Lower leg skin (tissue), 4 donors: ENCODE measurements around the gene IL18RAP. TPM values are rescaled to one million over a fixed set of nuclear protein-coding genes. Genes with fewer than 3 reads are reported as not detected.

Experiments
- DNase-seq, 2 donors: peaks; one replicate each; pipeline ENCODE4 v3.0.0-alpha.2; 2019; ENCODE audit warnings: low spot score in 2 of 2
- H3K4me3 ChIP-seq: fragments of 200-600 bp; sonication (generic); 2 replicates; pipeline ENCODE4 v1.5.1; 2017; ENCODE audit warnings: mild to moderate bottlenecking, low read depth; ENCODE audit not compliant: poor library complexity, severe bottlenecking
- POLR2A ChIP-seq, 2 donors: fragments of 450-650 bp; IDR thresholded peaks; one replicate each; pipeline ENCODE4 v1.6.1; 2016 to 2017; ENCODE audit warnings: antibody characterized with exemption in 2 of 2, mild to moderate bottlenecking in 1 of 2, moderate library complexity in 1 of 2
- WGBS, 2 donors: methylation state at CpG; one replicate each; pipeline ENCODE4 v1.1.5; 2018; 5-methylcytosine and 5-hydroxymethylcytosine counted together
- intact Hi-C: fragments of 100-400 bp; cut with DNase I; formaldehyde crosslinking; loops from one replicate; pipeline ENCODE4 v1.15.0; 2023; ENCODE audit warnings: low total_unique reads
- total RNA-seq, 4 donors: library from RNA; depleted of rRNA; stranded (reverse); fragments of >200 nt; gene quantifications; one replicate each; pipeline ENCODE4 v1.1.0, GENCODE V29; 2016
- TF ChIP-seq, protein P1 (sequence below), 3 donors: fragments of 450-650 bp; IDR thresholded peaks; one replicate each; pipeline ENCODE4 v1.5.1; 2016; ENCODE audit warnings: antibody characterized with exemption in 3 of 3, mild to moderate bottlenecking in 3 of 3, moderate library complexity in 2 of 3

The IL18RAP gene, protein sequence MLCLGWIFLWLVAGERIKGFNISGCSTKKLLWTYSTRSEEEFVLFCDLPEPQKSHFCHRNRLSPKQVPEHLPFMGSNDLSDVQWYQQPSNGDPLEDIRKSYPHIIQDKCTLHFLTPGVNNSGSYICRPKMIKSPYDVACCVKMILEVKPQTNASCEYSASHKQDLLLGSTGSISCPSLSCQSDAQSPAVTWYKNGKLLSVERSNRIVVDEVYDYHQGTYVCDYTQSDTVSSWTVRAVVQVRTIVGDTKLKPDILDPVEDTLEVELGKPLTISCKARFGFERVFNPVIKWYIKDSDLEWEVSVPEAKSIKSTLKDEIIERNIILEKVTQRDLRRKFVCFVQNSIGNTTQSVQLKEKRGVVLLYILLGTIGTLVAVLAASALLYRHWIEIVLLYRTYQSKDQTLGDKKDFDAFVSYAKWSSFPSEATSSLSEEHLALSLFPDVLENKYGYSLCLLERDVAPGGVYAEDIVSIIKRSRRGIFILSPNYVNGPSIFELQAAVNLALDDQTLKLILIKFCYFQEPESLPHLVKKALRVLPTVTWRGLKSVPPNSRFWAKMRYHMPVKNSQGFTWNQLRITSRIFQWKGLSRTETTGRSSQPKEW
- under 1 TPM in 3 of 4 donors, not detected in 1; 0.21 to 0.39 (median 0.23) TPM for total RNA-seq

DNA sequence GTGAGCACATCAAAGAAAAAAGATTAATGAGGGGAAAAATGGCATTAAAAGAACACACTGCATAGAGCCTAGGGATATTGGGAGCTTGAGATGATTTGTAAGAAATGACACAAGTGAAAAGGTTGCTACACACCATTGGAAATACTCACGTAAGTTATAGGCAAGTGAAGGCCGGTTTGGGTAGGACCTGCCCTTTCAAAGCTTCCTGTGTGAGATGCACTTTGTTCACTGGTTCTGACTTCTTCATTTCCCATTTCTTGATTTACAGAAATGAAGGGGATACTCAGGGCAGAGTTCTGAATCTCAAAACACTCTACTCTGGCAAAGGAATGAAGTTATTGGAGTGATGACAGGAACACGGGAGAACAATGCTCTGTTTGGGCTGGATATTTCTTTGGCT is at the start of gene IL18RAP:
Gene IL18RAP (plus strand): TSS at position 251 of the 400 bp plus-strand sequence. CDS start 118 bp downstream, at position 369.
- whole genome bisulfite sequencing, 2 donors, result 48 to 60% methylated on average over 3 of the region's 3 CpGs
- no peak for TF ChIP-seq POLR2A (IDR thresholded peaks at IDR 0.05)
- TF ChIP-seq, protein P1, sequence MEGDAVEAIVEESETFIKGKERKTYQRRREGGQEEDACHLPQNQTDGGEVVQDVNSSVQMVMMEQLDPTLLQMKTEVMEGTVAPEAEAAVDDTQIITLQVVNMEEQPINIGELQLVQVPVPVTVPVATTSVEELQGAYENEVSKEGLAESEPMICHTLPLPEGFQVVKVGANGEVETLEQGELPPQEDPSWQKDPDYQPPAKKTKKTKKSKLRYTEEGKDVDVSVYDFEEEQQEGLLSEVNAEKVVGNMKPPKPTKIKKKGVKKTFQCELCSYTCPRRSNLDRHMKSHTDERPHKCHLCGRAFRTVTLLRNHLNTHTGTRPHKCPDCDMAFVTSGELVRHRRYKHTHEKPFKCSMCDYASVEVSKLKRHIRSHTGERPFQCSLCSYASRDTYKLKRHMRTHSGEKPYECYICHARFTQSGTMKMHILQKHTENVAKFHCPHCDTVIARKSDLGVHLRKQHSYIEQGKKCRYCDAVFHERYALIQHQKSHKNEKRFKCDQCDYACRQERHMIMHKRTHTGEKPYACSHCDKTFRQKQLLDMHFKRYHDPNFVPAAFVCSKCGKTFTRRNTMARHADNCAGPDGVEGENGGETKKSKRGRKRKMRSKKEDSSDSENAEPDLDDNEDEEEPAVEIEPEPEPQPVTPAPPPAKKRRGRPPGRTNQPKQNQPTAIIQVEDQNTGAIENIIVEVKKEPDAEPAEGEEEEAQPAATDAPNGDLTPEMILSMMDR (IDR thresholded peaks at IDR 0.05), result no peak
- no peak for DNase-seq
- H3K4me3 ChIP-seq, result no peak within 1 kb of the TSS
- intact Hi-C loops, result no loop called here

DNA sequence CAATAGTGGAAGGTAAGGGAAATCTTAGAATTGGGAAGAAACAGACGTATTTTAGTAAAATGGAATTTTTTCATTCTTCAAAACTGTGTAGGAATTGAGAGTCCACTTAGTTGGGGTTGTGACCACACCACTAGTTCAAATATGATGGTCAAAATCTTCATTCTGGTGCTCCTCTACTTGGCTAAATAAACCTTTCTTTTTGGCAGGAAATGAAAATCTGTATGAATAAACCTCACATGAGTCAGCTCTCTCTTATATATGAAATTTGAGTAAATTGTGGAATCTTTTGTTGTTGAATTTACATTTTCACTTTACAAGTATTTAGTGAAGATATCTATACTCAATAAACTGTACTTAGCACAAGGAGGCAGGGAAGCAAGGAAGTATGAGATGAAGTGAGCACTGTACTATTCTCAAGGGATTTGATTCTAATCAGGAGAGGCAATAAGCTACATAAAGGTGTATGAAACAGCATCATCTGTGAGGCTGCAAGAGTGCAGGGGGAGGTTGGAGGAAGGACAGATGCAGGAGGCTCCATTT is 46.8 kb upstream of the IL18RAP start:
- no peak overlapping the region for H3K4me3 ChIP-seq
- 79 to 90% methylated on average over 1 of the region's 1 CpG for WGBS, 2 donors
- no peak for DNase-seq
- intact Hi-C loops, result no loop called here
- TF ChIP-seq, protein P1 (IDR thresholded peaks at IDR 0.05), result no peak
- TF ChIP-seq POLR2A (IDR thresholded peaks at IDR 0.05), result no peak

DNA sequence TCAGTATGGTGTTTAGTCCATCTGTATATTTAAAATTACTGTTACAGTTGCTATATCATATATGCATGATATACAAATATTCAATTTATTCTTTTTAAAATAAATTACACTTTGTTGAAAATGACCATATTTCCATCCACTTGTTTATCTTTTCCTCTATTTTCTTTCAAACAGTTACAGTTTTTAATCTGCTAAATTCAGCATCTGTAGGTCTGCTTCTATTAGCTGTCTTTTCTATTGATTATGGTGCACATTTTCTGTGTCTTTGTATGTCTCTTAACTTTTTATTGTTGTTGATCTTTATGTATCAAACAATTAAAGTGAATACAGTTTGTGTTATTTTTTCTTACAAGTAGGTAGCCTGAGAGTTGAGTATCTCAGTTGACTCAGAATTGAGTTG is 39.2 kb upstream of the IL18RAP start:
- TF ChIP-seq, protein P1 (IDR thresholded peaks at IDR 0.05), result no peak
- no peak for TF ChIP-seq POLR2A (IDR thresholded peaks at IDR 0.05)
- intact Hi-C loops, result no loop called here
- no peak for DNase-seq
- H3K4me3 ChIP-seq, result no peak overlapping the region

DNA sequence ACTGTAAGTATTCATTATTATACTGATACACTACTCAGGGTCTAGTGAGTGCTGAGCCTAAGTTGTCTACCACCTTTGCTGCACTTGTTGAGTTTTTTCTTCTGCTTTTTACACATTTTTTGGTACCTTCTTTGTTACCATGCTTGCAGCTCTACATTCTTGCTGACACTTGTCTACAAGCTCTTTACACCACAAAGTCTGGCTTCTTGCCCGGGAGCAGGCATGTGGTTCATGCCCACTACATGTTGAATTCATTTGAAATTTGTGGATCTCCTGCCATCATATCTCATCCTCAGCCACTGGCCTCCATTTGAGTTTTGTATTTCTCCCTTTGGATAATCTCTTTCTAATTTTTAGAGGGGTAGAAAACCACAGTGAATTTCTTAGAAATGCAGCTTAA is 37.4 kb upstream of the IL18RAP start:
- WGBS, 2 donors, result 41 to 42% methylated on average over 1 of the region's 1 CpG
- intact Hi-C loops, result no loop called here
- DNase-seq, result no peak
- TF ChIP-seq POLR2A (IDR thresholded peaks at IDR 0.05), result no peak
- H3K4me3 ChIP-seq, result no peak overlapping the region

DNA sequence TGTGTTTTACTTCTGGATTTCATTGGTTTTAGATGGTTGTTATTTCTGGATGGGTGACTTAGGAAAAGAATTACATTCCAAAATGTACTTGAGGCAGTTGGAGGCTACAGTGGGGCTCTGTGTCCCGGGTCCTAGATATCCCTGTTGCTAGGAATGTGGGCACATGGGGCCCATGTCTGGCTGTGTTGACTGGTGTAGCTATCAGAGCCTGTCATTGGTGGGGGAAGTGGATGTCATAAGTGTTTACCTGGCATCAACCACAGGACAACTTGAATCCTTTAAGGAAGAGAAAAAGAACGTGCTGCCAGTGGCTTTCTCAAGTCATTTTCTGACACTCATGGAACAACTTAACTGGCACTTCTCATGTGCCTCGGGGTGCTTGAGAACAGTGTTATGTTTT is 37.0 kb upstream of the IL18RAP start:
- WGBS, 2 donors, result 68 to 80% methylated on average over 3 of the region's 3 CpGs
- intact Hi-C loops, result no loop called here

More for the DNA sequence above, 37.0 kb upstream of the IL18RAP start:
- no peak overlapping the region for H3K4me3 ChIP-seq
- DNase-seq, result no peak
- no peak for TF ChIP-seq POLR2A (IDR thresholded peaks at IDR 0.05)
- TF ChIP-seq, protein P1 (IDR thresholded peaks at IDR 0.05), result no peak
